Activated CD4-positive, alpha-beta memory T cell treated with anti-CD3 and anti-CD28 coated beads, Interleukin-2, amount 10 ng/mL, durations not matched to agents 7 days and 5 days (primary cell): ENCODE measurements around the gene BECN2. TPM values are rescaled to one million over a fixed set of nuclear protein-coding genes. Genes with fewer than 3 reads are reported as not detected.

ENCODE experiments used
- total RNA-seq, 2 experiments: library from RNA; stranded (reverse); gene quantifications; one replicate each; pipeline ENCODE4 v1.2.3, GENCODE V29; 2021

BECN2 gene
- total RNA-seq, 2 experiments from 2014 or later, result not detected

Other genes starting within 250 kb of the BECN2 start
- 10 to 100 TPM; 30.1 to 31.9 TPM for gene EXO1, start 109.6 kb upstream of the BECN2 start, total RNA-seq
- not detected for gene MAP1LC3C, start 41.3 kb downstream of the BECN2 start, total RNA-seq